ENCODE measurements around the gene GLP2R. TPM values are rescaled to one million over a fixed set of nuclear protein-coding genes. Genes with fewer than 3 reads are reported as not detected.

Gene GLP2R
- total and polyA plus RNA-seq, 2 experiments from 2014 or later: not detected

GRCh38 chr17:9859781-9860180, 34.1 kb downstream of the GLP2R start:
- Mint-ChIP-seq H3K27me3 (ENCODE audit: insufficient read depth, low read depth, poor library complexity) (peaks cover 2% of the 10 kb centered on the region), H3K36me3 (ENCODE audit: low read depth) (no peaks in the 10 kb centered on the region), H3K4me1 (no peaks in the 10 kb centered on the region), H3K4me3 (no peak overlapping the region), H3K9me3 (peaks cover 12% of the 10 kb centered on the region; the same call in 2 of the 3 replicates), H3K27ac (no peak overlapping the region)
- Histone ChIP-seq H3K27me3 (ENCODE audit: insufficient read depth) (no peaks in the 10 kb centered on the region), H3K36me3 (ENCODE audit: insufficient read depth) (no peaks in the 10 kb centered on the region), H2AFZ (no peak overlapping the region), H3K79me2 (replicated peaks; ENCODE audit: insufficient read depth) (no peaks in the 10 kb centered on the region), H3K4me1 (ENCODE audit: insufficient read depth) (no peaks in the 10 kb centered on the region), H3K27ac (ENCODE audit: low read depth) (no peak overlapping the region), H3F3A (replicated peaks; ENCODE audit: low read depth) (no peaks in the 10 kb centered on the region), H3K9me2 (ENCODE audit: insufficient read depth) (peaks cover 7% of the 10 kb centered on the region; the same call in 1 of the 2 replicates), H3K4me2 (no peak overlapping the region), H3K4me3 (no peak overlapping the region), H4K20me1 (replicated peaks; ENCODE audit: insufficient read depth) (no peaks in the 10 kb centered on the region)
- DNase-seq (ENCODE audit: low spot score) (no peak), ATAC-seq (no peak)
- TF ChIP-seq JUNB (IDR thresholded peaks at IDR 0.05; ENCODE audit: unreplicated experiment) (no peak), CTCF (conservative IDR thresholded peaks at IDR 0.05; ENCODE audit: low read depth in 2 of 2) (no peak), ETS1 (IDR thresholded peaks at IDR 0.05) (no peak), EZH2 (IDR thresholded peaks at IDR 0.05; ENCODE audit: low read depth, unreplicated experiment) (no peak), ZNF462 (CRISPR knock-in tag; IDR thresholded peaks at IDR 0.05) (no peak), NANOG (IDR thresholded peaks at IDR 0.05; ENCODE audit: borderline replicate concordance) (no peak), CREB1 (CRISPR knock-in tag; IDR thresholded peaks at IDR 0.05; ENCODE audit: low read depth) (no peak), STAT1 (IDR thresholded peaks at IDR 0.05; ENCODE audit: unreplicated experiment) (no peak), ZNF331 (CRISPR knock-in tag; IDR thresholded peaks at IDR 0.05; ENCODE audit: low read depth) (no peak), POLR2AphosphoS5 (IDR thresholded peaks at IDR 0.05; ENCODE audit: low read depth) (no peak), EZH2phosphoT487 (IDR thresholded peaks at IDR 0.05; ENCODE audit: unreplicated experiment) (no peak), ZNF114 (CRISPR knock-in tag; IDR thresholded peaks at IDR 0.05) (no peak)
